Measurements from ENCODE around the gene CEP104.

DNA sequence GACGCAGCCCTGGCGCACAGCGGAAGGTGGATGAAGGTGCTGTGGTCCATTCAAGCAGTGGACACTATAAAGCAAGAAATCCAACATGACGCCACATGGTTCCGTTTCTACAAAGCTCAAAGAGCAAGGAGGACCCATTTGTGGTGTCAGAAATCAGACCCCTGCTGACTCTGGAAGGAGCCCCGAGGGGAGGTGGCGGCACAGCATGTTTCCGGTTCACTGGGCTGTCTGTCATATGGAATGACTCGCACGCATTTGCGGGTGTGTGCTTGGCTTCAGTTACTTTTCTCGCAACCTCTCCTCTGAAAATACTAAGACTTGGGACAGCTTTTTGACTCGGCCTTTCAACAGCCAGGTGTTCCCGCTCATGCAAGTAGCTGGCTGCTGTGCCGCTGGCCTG lies 31.7 kb downstream of the CEP104 start:
- no peak for TF ChIP-seq CTCF (IDR thresholded peaks at IDR 0.05)
- no peak for TF ChIP-seq POLR2AphosphoS5 (IDR thresholded peaks at IDR 0.05)
- TF ChIP-seq POLR2A (IDR thresholded peaks at IDR 0.05), result no peak

All from suprapubic skin (tissue), 4 donors.